Skin epidermis (tissue), 12 donors: ENCODE measurements around the gene SLC9A9.

ENCODE experiments used
- H3K27ac ChIP-seq, 21 experiments: fragments of 200-600 bp; sonication (generic) in 11 of 21; one replicate each; pipeline ENCODE4 v1.5.0; 2020; ENCODE audit warnings: mild to moderate bottlenecking in 3 of 21, inconsistent platforms in 2 of 21, moderate library complexity in 2 of 21
- H3K4me3 ChIP-seq, 7 experiments: fragments of 200-600 bp; sonication (generic) in 2 of 7; one replicate each; pipeline ENCODE4 v1.5.0; 2020; ENCODE audit warnings: inconsistent platforms in 2 of 7, mild to moderate bottlenecking in 2 of 7, moderate library complexity in 1 of 7

Gene SLC9A9

GRCh38 chr3:143414571-143415253 is 433.6 kb downstream of the SLC9A9 start:
- Histone ChIP-seq H3K4me3 (no peak overlapping the region), H3K27ac (no peak overlapping the region)

GRCh38 chr3:143413372-143413771 is 434.9 kb downstream of the SLC9A9 start:
- Histone ChIP-seq H3K4me3 (no peak overlapping the region), H3K27ac (no peak overlapping the region)

GRCh38 chr3:143412084-143412483 is 436.2 kb downstream of the SLC9A9 start:
- no peak overlapping the region for H3K4me3 ChIP-seq
- no peak overlapping the region for H3K27ac ChIP-seq

GRCh38 chr3:143410259-143410658 is 438.0 kb downstream of the SLC9A9 start:
- Histone ChIP-seq H3K4me3 (no peak overlapping the region), H3K27ac (no peak overlapping the region)

GRCh38 chr3:143408771-143409170 is 439.5 kb downstream of the SLC9A9 start:
- H3K27ac ChIP-seq = no peak overlapping the region
- no peak overlapping the region for H3K4me3 ChIP-seq

GRCh38 chr3:143402602-143403001 is 445.7 kb downstream of the SLC9A9 start:
- Histone ChIP-seq H3K4me3 (no peak overlapping the region), H3K27ac (no peak overlapping the region)

GRCh38 chr3:143396790-143397189 is 451.5 kb downstream of the SLC9A9 start:
- Histone ChIP-seq H3K27ac (no peak overlapping the region), H3K4me3 (no peak overlapping the region)

- Histone ChIP-seq H3K4me3 (no peak overlapping the region), H3K27ac (no peak overlapping the region)
Measured at GRCh38 chr3:143389388-143389787, 458.9 kb downstream of the SLC9A9 start.

GRCh38 chr3:143387425-143387824 is 460.8 kb downstream of the SLC9A9 start:
- H3K27ac ChIP-seq = no peak overlapping the region

GRCh38 chr3:143384076-143384475 is 464.2 kb downstream of the SLC9A9 start:
- no peak overlapping the region for H3K27ac ChIP-seq
- H3K4me3 ChIP-seq = no peak overlapping the region

More at GRCh38 chr3:143387425-143387824, 460.8 kb downstream of the SLC9A9 start:
- H3K4me3 ChIP-seq = no peak overlapping the region

- Histone ChIP-seq H3K4me3 (no peak overlapping the region), H3K27ac (no peak overlapping the region)
Measured at GRCh38 chr3:143383421-143383820, 464.8 kb downstream of the SLC9A9 start.

- Histone ChIP-seq H3K4me3 (no peak overlapping the region), H3K27ac (no peak overlapping the region)
Measured at GRCh38 chr3:143382816-143383215, 465.5 kb downstream of the SLC9A9 start.

- no peak overlapping the region for H3K4me3 ChIP-seq
- no peak overlapping the region for H3K27ac ChIP-seq
Measured at GRCh38 chr3:143380449-143380848, 467.8 kb downstream of the SLC9A9 start.

GRCh38 chr3:143375698-143376097 is 472.6 kb downstream of the SLC9A9 start:
- Histone ChIP-seq H3K4me3 (no peak overlapping the region), H3K27ac (no peak overlapping the region)

- Histone ChIP-seq H3K27ac (no peak overlapping the region), H3K4me3 (no peak overlapping the region)
Measured at GRCh38 chr3:143367171-143367570, 481.1 kb downstream of the SLC9A9 start.

- Histone ChIP-seq H3K4me3 (no peak overlapping the region), H3K27ac (no peak overlapping the region)
Measured at GRCh38 chr3:143366672-143367071, 481.6 kb downstream of the SLC9A9 start.

GRCh38 chr3:143363949-143364348 is 484.3 kb downstream of the SLC9A9 start:
- H3K27ac ChIP-seq = no peak overlapping the region
- H3K4me3 ChIP-seq = no peak overlapping the region

- Histone ChIP-seq H3K27ac (no peak overlapping the region), H3K4me3 (no peak overlapping the region)
Measured at GRCh38 chr3:143363276-143363675, 485.0 kb downstream of the SLC9A9 start.

GRCh38 chr3:143362115-143362991 is 485.9 kb downstream of the SLC9A9 start:
- H3K27ac ChIP-seq = no peak overlapping the region

GRCh38 chr3:143361589-143361988 is 486.7 kb downstream of the SLC9A9 start:
- Histone ChIP-seq H3K4me3 (no peak overlapping the region), H3K27ac (no peak overlapping the region)

More at GRCh38 chr3:143362115-143362991, 485.9 kb downstream of the SLC9A9 start:
- H3K4me3 ChIP-seq = no peak overlapping the region

GRCh38 chr3:143360244-143360643 is 488.0 kb downstream of the SLC9A9 start:
- Histone ChIP-seq H3K27ac (no peak overlapping the region), H3K4me3 (no peak overlapping the region)
